DOHH2 (cell line): ENCODE measurements around the gene SETX.

Experiments used
- H3F3A ChIP-seq: fragments of 200-600 bp; sonication (generic), shearing (Covaris generic); 2 replicates; pipeline ENCODE4 v1.6.0; 2016; ENCODE audit warnings: antibody characterized with exemption, mild to moderate bottlenecking; ENCODE audit not compliant: control insufficient read depth, insufficient read depth
- H3K27ac ChIP-seq: fragments of 200-600 bp; sonication (generic); 2 replicates; pipeline ENCODE4 v1.5.1; 2014; ENCODE audit warnings: low read depth, mild to moderate bottlenecking, low read length, moderate library complexity
- H3K27me3 ChIP-seq: fragments of 200-600 bp; sonication (generic); 2 replicates; pipeline ENCODE4 v1.6.1; 2014; ENCODE audit warnings: mild to moderate bottlenecking, low read length, mixed read lengths; ENCODE audit not compliant: control insufficient read depth
- H3K36me3 ChIP-seq: fragments of 200-600 bp; sonication (generic); 2 replicates; pipeline ENCODE4 v1.6.1; 2014; ENCODE audit warnings: mild to moderate bottlenecking, low read length, moderate library complexity, mixed read lengths; ENCODE audit not compliant: control insufficient read depth
- H3K4me1 ChIP-seq: fragments of 200-600 bp; sonication (generic); 2 replicates; pipeline ENCODE4 v1.6.1; 2014; ENCODE audit warnings: mild to moderate bottlenecking, low read length, mixed read lengths; ENCODE audit not compliant: control insufficient read depth
- H3K4me2 ChIP-seq: fragments of 200-600 bp; sonication (generic); 2 replicates; pipeline ENCODE4 v1.6.0; 2014; ENCODE audit warnings: mild to moderate bottlenecking, low read length, moderate library complexity
- H3K4me3 ChIP-seq: fragments of 200-600 bp; sonication (generic); 2 replicates; pipeline ENCODE4 v1.5.1; 2014; ENCODE audit warnings: mild to moderate bottlenecking, low read length, mixed read lengths
- H3K79me2 ChIP-seq: fragments of 200-600 bp; sonication (generic); 2 replicates; pipeline ENCODE4 v1.6.1; 2014; ENCODE audit warnings: mild to moderate bottlenecking, low read length, mixed read lengths; ENCODE audit not compliant: control insufficient read depth
- H3K9me2 ChIP-seq: fragments of 200-600 bp; sonication (generic); replicated peaks from 2 replicates; pipeline ENCODE4 v1.6.1; 2014; ENCODE audit warnings: mild to moderate bottlenecking, low read length, mixed read lengths; ENCODE audit not compliant: control insufficient read depth
- H3K9me3 ChIP-seq: fragments of 200-600 bp; sonication (generic); 2 replicates; pipeline ENCODE4 v1.6.1; 2014; ENCODE audit warnings: antibody characterized with exemption, low read length, mixed read lengths; ENCODE audit not compliant: control insufficient read depth, insufficient read depth
- H4K20me1 ChIP-seq: fragments of 200-600 bp; sonication (generic); 2 replicates; pipeline ENCODE4 v1.6.0; 2014; ENCODE audit warnings: low read depth, mild to moderate bottlenecking, antibody characterized with exemption, low read length, moderate library complexity; ENCODE audit not compliant: control insufficient read depth, insufficient read depth
- CTCF ChIP-seq: fragments of 200-600 bp; sonication (generic); IDR thresholded peaks from one replicate; pipeline ENCODE4 v1.5.1; 2014; ENCODE audit warnings: antibody characterized with exemption, mild to moderate bottlenecking, low read depth, low read length; ENCODE audit not compliant: poor library complexity, severe bottlenecking
- EZH2phosphoT487 ChIP-seq: fragments of 200-600 bp; sonication (generic); IDR thresholded peaks from 2 replicates; pipeline ENCODE4 v1.6.1; 2017; ENCODE audit warnings: borderline replicate concordance, mild to moderate bottlenecking, antibody characterized with exemption, low read length, moderate library complexity, mixed read lengths

SETX gene

GRCh38 chr9:132312873-132313272, 41.9 kb downstream of the SETX start:
- H4K20me1 ChIP-seq = peaks cover 4% of the 10 kb centered on the region; the same call in 1 of the 2 replicates
- no peaks in the 10 kb centered on the region for H3K9me2 ChIP-seq
- peaks cover 66% of the 10 kb centered on the region for H3K79me2 ChIP-seq
- H3K4me1 ChIP-seq = no peaks in the 10 kb centered on the region
- H3K4me3 ChIP-seq = no peak overlapping the region
- no peaks in the 10 kb centered on the region for H3K9me3 ChIP-seq
- H3K27ac ChIP-seq = no peak overlapping the region
- peaks cover 11% of the 10 kb centered on the region; the same call in 1 of the 2 replicates for H3F3A ChIP-seq
- H3K36me3 ChIP-seq = peaks cover 87% of the 10 kb centered on the region
- no peak overlapping the region for H3K4me2 ChIP-seq
- H3K27me3 ChIP-seq = no peaks in the 10 kb centered on the region
- TF ChIP-seq CTCF = no peak
- TF ChIP-seq EZH2phosphoT487 = no peak

DNA sequence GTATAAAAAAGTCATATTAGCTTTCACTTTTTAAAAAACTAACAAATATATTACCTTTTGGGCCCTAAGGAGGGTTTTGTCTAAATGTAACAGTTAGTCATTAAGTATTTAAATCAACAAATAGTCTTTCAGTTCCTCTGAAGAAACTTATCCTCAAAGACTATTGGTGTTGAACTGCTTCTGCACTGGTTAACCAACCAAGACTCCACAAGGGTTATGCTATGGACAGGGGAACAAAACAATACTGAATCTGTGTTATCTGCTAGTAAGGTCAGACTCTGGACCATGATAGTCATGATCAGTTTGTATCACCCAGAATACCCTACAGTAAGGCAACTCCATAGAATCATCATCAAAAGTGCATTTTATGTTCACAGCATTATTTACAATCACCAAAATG, 42.4 kb downstream of the SETX start:
- no peak overlapping the region for H3K4me3 ChIP-seq
- H3K27me3 ChIP-seq = no peaks in the 10 kb centered on the region
- H3K79me2 ChIP-seq = peaks cover 63% of the 10 kb centered on the region
- H3K27ac ChIP-seq = no peak overlapping the region
- H3K4me1 ChIP-seq = no peaks in the 10 kb centered on the region
- H3F3A ChIP-seq = peaks cover 9% of the 10 kb centered on the region; the same call in 1 of the 2 replicates
- H3K36me3 ChIP-seq = peaks cover 87% of the 10 kb centered on the region
- no peak overlapping the region for H3K4me2 ChIP-seq
- H4K20me1 ChIP-seq = peaks cover 4% of the 10 kb centered on the region; the same call in 1 of the 2 replicates
- TF ChIP-seq CTCF = no peak
- no peak for TF ChIP-seq EZH2phosphoT487
- H3K9me3 ChIP-seq = no peaks in the 10 kb centered on the region
- H3K9me2 ChIP-seq = no peaks in the 10 kb centered on the region

DNA sequence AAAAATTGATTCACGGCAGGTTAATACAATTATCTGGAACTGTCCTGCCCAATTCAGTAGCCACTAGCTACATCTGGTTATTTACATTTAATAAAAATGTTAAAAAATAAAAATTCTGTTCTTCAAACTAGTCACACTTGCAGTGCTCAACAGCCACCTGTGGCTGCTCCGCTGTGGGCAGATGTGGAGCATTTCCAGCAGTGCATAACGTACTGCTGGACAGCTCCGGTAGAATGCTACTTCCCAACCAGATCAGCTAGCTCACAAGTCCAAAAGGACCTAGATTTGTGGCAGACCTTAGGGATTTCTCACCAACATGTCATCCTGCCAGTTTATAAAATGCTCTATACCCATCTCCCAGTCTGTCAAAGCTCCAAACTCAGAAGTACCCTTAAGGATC, 42.8 kb downstream of the SETX start:
- Histone ChIP-seq H3K4me2 (no peak overlapping the region), H3K36me3 (peaks cover 85% of the 10 kb centered on the region), H3K9me2 (no peaks in the 10 kb centered on the region), H3K79me2 (peaks cover 61% of the 10 kb centered on the region), H4K20me1 (no peaks in the 10 kb centered on the region; the same call in 1 of the 2 replicates), H3K27me3 (no peaks in the 10 kb centered on the region), H3K27ac (no peak overlapping the region), H3K4me3 (no peak overlapping the region), H3K9me3 (no peaks in the 10 kb centered on the region), H3K4me1 (no peaks in the 10 kb centered on the region), H3F3A (peaks cover 9% of the 10 kb centered on the region; the same call in 1 of the 2 replicates)
- no peak for TF ChIP-seq EZH2phosphoT487
- no peak for TF ChIP-seq CTCF

DNA sequence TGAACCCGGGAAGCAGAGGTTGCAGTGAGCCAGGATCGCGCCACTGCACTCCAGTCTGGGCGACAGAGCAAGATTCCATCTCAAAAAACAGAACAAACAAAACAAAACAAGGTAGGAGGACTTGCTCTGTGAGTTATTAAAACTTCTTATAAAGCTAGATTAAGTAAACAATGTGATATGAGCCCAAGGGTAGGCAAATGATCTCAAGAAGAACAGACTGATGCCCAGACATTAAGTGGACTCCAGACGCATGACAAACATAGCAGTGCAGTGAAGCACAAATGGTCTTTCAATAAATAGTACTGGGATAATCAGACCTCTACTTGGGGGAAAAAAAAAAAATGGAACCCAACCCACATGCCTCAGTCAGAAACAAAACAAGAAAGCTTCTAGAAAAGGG, 45.7 kb downstream of the SETX start:
- H3K9me3 ChIP-seq = no peaks in the 10 kb centered on the region
- no peaks in the 10 kb centered on the region; the same call in 1 of the 2 replicates for H4K20me1 ChIP-seq
- H3K4me2 ChIP-seq = no peak overlapping the region
- TF ChIP-seq CTCF (no peak), EZH2phosphoT487 (no peak)
- peaks cover 17% of the 10 kb centered on the region for H3F3A ChIP-seq
- H3K27me3 ChIP-seq = no peaks in the 10 kb centered on the region
- H3K4me1 ChIP-seq = no peaks in the 10 kb centered on the region
- H3K79me2 ChIP-seq = peaks cover 44% of the 10 kb centered on the region
- H3K27ac ChIP-seq = no peak overlapping the region
- H3K9me2 ChIP-seq = no peaks in the 10 kb centered on the region
- peaks cover 84% of the 10 kb centered on the region for H3K36me3 ChIP-seq
- H3K4me3 ChIP-seq = no peak overlapping the region
